Measurements from ENCODE around the gene THSD7B.

Gene THSD7B

DNA sequence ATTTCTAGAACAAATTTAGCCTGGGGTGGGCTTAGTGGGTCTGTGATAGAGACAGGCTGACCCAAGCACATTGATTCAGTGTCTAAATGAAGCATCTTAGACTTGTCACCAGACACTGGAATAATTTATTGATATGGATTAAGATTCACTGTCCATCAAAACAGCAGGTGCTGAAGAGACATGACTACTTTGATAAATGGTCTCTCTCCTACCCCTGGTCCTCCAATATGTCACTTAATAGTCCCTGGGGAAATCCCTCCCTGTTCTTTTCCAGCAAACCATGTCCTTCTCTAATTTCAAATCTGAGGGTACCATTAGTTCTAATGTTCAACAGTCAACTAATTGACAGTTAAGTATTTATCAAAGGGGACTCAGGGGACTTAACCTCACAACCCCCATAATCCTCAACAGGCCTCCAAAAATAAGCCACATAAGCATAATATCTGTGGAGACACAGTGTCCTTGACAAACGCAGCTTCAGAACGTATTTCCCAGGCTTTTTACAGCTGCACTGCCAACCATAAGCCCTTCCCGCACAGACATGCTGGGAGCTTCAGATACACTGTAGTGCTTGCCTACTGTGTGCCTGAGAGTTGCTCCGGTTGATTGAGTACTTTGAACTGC lies 391.0 kb downstream of the THSD7B start:
- DNase-seq = no peak

DNA sequence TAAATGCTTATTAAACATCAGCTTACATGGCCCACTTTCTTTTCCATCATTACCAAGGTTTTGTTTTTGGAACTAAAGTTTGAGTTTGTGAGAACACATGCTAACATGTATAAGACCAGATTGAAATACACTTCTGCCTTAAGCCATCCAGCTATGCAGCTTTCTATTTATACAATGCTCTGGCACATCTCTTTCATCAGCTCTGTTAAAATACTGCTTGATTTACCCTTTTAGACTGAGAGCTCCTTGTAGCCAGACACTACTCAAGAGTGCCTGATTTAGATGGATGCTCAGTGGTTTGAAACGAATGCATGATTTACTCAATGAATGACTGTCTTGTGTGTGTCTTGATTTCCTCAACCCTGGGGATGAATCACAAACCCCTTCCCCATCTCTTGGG lies 392.5 kb downstream of the THSD7B start:
- no peak for DNase-seq

DNA sequence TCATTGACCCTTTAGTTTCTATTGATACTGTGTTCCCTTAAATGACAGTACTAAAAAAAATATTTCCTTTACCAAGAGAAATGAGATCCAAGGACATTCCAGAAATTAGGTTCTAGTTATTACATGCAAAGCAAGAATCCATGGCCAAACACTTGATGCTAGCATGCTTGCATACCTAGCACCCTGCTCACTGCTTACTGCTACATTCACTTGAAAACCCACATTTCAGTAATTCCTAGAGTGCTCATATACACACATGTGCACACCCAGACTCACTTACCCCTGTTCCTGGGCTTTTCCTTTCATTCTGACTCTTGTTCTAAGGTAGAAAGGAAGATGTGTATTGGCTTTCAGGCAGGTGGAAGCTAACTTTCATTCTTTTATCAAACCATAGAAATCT lies 395.9 kb downstream of the THSD7B start:
- no peak for DNase-seq

DNA sequence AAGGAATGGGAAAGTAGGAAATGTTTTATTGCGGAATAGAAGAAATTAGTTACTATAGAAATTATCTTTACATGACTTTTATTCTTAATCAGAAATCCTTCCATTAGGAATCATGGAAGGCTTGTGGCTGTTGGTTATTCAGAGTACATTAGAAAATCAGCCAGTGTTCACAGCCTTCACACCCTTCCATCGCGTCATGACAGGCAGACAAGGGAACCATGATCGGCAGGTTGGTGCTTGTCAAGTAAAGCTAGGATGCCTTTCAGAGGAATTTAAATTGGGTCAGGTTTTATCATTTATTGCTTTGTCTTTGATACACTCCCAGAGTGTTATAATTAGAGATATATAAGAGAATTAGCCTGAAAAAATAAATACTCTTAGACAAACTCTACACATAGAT lies 400.6 kb downstream of the THSD7B start:
- no peak for DNase-seq

DNA sequence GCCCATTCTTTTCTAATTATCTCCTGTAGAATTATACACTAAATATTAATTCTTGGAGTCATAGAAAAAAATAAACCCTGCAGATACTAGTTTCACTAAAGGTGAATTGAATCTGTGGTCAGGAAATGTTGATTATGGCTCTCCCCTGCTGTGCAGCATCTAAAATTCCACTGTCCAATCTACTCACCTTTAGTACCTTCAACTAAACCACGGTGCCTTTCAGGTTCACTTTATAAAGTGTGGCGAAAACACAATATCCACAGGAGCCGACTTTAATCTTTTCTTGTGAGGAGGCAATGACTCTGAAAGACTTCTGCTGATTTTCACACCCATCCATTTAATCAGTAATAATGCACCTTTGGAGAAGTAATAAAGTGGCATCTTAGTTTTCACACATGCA lies 402.3 kb downstream of the THSD7B start:
- DNase-seq = no peak

DNA sequence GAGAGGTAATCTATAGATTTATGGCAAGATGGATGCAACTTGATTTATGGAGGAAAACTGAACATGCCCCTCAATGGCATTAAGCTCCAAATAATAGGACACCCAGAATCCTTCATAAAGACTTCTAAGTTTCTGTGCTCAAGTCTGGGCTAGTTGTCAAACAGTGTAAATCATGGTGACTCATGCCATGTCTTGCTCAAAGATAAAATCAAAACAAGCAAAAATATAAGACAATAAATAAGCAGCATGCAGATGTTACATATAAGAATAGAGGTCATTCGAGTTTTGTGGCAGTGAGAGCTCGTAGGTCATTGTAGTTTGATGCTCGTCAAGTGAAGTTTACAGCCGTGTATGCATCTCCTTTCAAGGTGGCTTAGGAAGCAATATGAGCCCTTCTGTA lies 403.2 kb downstream of the THSD7B start:
- DNase-seq = peak; percentile 66

DNA sequence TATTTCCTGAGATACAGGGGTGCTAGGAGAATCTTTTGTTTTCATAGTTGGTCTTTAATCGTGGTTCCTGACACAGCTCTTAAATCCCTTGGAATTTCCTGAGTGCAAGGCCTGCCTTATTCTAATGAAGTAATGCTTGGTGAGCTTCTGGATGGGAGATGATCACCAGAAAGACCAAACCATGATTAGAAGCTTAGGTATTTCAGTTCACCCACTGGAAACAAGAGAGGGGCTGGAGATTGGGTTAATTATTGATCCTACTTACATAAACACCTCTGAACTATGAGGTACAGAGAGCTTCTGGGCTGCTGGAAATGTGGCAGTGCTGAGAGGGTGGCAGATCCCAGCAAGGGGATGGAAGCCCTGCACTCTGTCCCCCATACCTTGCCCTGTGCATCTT lies 406.8 kb downstream of the THSD7B start:
- DNase-seq = peak; percentile 50

DNA sequence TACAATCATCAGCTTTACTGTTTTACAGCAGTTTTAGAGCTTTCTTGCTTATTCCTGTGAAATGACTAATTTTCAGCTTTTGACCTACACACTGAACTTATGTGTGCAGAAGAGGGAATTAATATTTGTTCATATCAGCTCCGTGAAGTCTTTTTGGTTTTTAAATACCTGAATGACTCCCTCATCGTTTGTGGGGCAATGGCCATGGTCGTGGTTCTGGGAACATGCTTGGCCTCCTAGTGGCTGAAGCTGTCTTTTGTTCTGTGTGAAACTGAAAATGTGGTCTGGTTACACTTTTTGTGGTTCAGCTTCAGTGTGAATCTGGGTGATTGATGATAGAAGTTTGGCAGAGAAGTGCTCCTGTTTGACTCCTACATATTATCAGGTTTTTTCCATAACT lies 408.1 kb downstream of the THSD7B start:
- peak; percentile 84 for DNase-seq

DNA sequence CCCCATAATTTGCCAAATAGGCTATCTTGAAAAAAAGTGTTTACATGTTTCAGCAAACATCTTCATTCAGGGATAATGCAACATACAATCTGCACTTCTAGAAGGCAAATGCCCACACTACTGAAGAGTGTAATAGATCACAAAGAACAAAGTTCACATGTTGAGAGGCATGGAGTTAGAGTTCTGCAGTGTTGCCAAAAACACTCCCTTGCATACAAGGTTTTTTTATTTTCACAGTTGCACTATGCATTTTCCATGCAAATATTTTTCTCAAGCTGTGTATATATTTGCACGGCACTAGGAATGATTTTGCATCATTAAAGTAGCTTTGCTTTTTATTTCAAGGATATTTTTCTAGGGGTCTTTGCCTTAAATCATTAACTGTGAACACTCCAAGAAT lies 409.9 kb downstream of the THSD7B start:
- DNase-seq = no peak

DNA sequence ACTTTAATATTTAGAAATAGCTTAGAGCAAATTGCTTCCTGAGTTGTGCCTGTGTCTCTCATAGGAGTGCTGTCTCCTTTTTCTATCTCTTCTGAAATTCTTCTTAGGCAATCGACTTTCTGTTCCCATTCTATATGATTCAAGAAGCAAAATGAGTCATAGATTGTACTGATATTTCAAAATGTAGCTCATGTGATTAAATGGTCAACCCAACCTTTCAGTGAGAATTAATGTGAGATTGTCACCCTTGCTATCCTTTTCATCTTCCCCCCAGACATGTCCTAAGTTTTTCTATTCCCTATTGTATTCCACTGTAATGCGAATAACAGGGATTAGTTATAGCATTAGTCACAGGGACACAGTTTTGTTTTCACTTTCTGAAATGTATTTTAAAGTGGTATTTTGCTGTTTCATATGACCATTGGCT lies 413.6 kb downstream of the THSD7B start:
- DNase-seq = peak; percentile 68

DNA sequence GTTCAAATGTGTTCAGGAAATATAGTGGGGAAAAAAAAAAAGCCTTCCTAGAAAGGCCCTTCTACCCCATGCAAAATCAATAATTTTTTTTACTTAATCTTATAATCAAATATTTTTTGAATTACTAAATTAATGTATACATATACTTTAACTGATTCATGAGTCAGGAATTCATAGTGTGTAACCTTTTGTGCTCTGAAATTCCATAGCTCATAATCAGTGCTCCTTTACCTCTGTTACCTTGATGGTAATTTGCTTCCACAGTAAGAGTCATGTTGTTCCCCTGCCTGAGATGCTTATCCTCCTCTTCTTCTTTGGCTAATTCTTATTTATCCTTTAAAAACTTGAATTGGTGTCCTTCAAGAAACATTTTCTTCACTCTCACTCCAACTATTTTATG lies 414.2 kb downstream of the THSD7B start:
- no peak for DNase-seq

DNA sequence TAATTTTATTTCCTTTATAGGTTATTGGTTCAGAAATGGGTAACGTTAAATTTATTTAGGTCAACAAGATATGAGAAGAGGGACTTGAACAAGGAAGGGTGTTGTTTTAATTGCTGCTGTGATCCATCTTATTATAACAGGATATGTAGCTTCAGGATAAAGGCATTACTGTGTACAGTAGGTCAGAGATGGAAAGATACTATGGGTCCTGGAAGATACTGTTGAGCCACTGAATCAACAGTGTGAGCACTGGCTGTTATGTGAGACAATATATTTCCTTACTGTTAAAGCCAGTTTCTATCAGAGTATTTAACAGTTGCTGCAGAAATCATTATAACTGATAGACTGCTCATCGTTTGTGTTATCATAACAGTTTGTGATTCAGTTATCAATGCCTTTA lies 414.7 kb downstream of the THSD7B start:
- no peak for DNase-seq

DNA sequence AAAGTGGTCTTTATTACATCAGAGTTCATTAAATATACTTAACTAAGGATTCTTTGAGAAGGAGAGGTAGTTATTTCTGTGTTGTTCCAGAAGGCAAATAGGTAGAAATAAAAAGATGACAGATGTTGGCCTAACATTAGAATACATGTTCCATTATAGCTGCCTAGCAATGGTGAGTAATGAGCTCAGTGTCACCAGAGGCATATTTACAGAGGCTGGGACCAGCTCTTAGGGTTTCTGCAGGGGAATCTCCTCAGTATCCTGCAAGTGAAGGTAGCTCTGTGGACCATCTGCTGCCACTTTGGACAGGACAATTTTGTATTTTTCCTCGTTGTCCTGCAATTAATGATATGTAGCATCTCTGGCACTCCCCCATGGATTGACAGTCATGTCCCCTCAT lies 416.0 kb downstream of the THSD7B start:
- DNase-seq = no peak

DNA sequence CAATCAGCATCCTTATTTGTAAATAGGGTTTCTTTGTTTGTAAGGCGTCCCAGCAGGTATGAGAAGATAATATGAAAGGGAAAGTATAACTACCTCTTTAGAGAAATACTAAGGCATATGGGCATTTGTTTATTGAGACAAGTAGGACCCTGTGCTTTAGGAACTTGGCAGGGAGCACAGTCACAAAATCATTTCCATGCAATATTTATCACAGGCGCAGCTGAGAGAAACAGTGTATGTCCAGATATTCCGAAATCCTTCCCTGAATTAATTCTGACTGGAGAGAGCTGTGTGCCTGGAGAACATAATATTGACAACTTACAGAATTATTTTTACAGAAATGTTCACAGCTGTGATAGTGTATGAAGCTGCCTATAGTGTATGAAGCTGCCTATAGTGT lies 416.7 kb downstream of the THSD7B start:
- DNase-seq = no peak

DNA sequence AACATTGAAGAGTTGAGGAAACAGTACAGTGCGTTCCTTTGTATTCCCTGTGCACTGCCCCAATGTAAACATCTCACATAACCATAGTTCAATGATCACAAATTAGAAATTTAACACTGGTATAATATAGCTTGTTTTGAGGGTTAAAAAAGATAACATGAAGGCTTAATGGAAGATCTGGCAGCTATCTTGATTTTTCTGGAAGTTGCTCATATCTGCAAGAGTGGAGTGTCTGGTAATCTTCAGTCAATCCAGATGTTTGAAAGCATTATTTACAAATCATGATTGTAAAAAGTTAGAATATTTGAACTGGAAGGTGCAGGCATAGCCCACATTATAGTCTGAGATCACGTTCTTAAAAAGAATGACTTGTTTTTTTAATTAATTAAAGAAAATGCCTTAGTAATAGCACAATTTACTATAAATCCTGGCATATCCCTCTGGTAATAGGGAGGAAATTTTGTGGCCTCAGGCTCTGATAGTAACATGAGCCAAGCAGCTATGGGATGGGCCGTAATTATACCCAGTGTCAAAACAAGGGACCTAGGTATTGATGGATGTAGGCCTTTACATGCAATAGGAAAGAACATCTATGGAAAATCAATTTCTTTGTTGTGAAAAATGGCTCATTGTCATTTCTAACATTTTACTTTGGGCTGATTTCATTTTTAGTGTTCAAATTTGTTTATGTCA lies 418.0 kb downstream of the THSD7B start:
- no peak for DNase-seq

DNA sequence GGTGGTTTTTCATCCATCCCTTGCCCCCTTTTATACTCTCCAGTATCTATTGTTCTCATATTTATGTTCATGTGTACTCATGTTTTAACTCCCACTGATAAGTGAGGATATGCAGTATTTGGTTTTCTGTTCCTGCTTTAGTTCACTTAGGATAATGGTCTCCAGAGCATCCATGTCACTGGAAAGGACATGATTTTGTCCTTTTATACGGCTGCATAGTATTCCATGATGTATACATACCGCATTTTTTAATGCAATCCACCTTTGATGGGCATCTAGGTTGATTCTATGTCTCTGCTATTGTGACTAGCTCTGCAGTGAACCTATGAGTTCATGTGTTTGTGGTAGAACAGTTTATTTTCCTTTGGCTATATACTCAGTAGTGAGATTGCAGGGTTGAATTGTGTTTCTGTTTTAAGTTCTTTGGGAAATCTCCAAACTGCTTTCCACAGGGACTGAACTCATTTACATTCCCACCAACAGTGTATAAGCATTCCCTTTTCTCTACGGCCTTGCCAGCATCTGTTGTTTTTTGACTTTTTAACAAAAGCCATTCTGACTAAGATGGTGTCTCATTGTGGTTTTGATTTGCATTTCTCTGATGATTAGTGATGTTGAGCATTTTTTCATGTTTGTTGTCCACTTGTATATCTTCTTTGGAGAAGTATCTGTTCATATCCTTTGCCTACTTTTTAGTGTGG lies 420.2 kb downstream of the THSD7B start:
- DNase-seq = peak; percentile 30

DNA sequence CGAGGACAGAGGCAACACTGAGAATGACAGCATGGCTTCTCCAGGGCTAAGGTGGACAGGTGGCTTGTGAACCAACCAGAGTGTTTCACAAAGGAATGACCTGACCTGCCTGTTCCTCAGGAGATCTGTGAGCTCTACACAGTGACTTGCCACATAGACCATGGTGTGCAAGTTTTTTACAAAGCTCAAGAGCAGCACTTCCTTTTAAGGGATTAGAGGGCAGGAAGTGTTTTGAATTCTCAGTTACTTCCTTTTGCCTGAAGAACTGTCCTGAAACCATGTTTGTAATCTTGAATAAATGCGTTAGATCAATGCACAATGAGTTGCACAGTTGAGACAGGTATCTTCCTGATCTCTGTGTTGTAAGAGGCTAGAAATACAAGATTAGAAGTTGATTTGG lies 421.9 kb downstream of the THSD7B start:
- DNase-seq = no peak

DNA sequence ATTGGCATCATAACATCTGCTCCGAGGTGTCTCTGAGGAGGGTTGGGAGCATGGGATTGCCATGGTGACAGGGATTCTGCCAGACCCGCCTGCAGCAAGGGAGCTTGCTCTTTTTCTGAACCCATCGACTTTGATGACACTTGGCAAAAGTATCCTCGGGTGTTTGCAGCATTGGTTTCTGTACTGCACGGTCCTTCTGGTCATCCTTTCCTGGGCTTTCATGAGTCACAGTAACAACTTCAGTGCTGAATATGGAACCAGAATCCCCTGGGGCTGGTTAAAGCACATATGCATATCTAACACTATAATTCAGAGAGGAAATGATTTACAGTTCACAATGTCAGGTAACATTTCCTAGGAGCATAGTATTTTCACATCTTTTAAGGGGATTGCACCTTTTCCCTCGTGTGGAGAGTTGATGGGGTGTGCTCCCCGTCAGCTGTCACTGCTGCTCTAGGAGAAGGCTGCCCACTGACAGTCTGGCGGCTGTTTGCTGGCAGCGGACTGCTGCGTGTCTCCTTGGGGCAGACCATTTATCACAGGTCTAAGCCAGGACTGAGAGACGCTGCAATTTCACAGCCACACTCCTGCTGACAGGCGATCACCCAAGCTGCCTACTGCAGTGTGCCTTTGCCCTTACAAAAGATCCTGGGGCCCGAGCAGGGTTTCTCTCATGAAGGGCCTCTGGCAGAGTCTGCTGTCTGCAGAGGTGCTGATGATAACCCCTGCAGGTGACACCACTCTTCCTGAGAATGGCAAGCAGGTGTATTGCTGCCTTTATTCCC lies 425.3 kb downstream of the THSD7B start:
- peak; percentile 23 for DNase-seq

DNA sequence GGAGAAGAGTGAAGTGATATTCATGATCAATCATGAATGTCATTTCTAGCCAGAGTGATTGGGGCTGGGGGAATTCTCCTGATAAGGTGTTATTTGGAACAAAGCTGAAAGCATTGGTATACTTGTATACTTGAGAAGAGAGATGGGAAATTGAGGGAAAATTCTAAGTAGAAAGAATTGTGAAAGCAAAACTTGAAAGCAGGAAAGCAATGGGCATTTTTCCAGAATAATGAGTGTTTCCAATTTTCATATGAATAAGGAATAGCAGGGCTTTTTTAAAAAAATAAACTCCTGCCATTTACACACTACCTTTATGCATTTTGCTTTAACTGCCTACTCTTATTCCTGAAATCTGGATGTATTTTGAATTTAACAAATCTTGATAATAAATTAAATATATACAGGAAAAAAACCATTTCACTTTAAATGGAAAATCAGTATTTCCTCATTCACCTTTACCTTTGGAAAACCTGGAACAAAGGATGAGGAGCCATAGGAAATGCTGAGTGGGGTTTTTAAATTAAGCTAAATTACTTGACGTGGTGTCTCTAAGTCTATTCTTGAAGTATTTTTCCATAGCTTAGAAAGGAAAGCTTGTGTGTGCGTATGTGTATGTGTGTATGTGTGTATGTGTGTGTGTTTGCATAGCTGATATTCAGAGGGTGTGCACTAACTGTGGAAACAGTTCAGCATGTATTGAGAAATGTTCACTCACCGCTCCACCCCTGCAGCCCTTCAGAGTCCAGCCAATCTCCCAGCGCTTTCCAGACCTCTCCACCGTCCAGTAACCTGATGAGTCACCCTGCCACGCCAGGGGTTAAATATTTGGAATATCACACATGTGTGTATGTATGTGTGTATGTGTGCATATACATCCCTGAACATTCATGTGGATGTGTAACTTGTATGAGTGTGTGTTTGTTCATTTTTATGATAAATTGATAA lies 427.3 kb downstream of the THSD7B start:
- DNase-seq = peak; percentile 31

DNA sequence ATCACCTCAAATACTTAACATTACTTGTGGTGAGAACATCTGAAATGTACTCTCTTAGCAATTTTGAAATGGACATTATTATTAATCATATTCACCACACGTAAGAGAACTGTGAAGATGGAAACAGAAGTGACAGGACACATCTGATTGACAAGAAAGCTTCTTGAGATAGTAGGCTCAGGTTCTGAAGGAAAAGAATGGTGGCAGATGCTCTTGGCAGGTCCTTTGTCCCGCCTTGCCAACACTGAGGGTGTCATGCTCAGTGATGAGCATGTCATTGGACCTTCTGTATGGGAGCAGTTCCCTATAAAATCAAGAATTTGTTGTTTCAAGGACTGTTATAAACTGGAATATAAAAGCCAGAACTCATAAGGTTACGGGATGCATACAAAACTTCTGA lies 428.1 kb downstream of the THSD7B start:
- DNase-seq = no peak

DNA sequence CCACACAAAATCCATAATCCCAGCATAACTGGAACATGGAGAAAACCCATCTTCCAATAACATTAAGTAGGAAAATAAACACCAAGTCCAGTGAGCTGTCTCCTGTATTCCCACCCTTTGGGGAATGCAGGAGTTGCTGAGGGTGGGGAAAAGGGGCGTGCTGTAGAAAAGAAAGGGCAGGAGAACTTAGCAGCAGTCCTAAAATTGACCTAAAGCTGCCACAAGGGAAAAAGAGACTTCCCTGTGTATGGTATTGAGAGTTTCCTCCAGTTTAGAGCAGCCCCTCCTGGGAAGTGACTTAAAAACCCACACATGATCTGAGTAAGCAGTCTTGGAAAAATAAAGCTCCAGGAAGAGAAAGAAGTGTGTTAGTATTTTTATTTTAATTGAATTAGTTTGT lies 428.8 kb downstream of the THSD7B start:
- no peak for DNase-seq

DNA sequence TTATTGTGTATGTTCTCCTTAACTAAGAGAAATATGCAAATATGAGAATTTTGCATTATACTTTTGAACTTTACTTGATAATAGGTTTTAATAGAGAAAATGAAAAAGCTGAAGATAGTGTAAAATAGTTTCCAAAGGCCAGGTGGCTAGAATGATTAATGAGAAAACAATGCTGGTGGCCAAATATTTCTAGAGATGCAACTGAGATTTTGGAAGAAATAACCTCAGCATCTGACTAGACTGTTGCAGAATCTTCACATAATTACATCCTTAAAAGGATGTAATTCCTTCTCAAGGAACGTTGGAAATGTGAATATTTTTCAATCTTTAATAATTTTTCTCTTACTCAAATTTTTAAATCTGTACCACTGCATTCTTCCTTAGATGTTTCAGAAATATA lies 434.4 kb downstream of the THSD7B start:
- no peak for DNase-seq

Data from fibroblast of skin of right quadriceps (primary cell).